SK-N-SH (cell line): ENCODE results near the gene SUMF1. TPM values are rescaled to one million over a fixed set of nuclear protein-coding genes. Genes with fewer than 3 reads are reported as not detected.
A peak's percentile ranks its signal among the peaks of the same experiment; 100 is the strongest.

Source experiments
- CTCF ChIA-PET: fragments of 300-600, 350-600 bp; formaldehyde crosslinking; extraction: SDS; loops from one replicate; lab custom pipeline; 2021; lab: Yijun Ruan, JAX
- POLR2A ChIA-PET: fragments of 350-600 bp; sonication (Branson Sonifier 250); formaldehyde crosslinking; extraction: SDS; loops from one replicate; lab custom pipeline; 2020; ENCODE audit warnings: antibody characterized with exemption, inconsistent platforms; lab: Yijun Ruan, JAX
- DNase-seq: peaks from one replicate; pipeline ENCODE4 v3.0.0; 2012
- H2AFZ ChIP-seq: fragments of 200-600 bp; sonication (generic); 2 replicates; pipeline ENCODE4 v1.8.1; 2016; ENCODE audit warnings: antibody characterized with exemption, mild to moderate bottlenecking, low read depth
- H3F3A ChIP-seq: fragments of 200-600 bp; sonication (generic); replicated peaks from 2 replicates; pipeline ENCODE3; 2016; ENCODE audit warnings: antibody characterized with exemption, mild to moderate bottlenecking; ENCODE audit not compliant: insufficient read depth
- H3K27ac ChIP-seq, 2 experiments: fragments of 200-500 bp in 1 of 2; fragments of 200-600 bp in 1 of 2; sonication (Bioruptor generic) in 1 of 2; sonication (generic), shearing (Covaris generic) in 1 of 2; 2 replicates each; pipeline versions ENCODE4 v1.5.1 to v1.6.1; 2014 to 2016; ENCODE audit warnings: low read depth in 2 of 2, inconsistent platforms in 1 of 2, low read length in 1 of 2, mild to moderate bottlenecking in 1 of 2, mixed read lengths in 1 of 2
- H3K27me3 ChIP-seq: fragments of 200-600 bp; sonication (generic), shearing (Covaris generic); 2 replicates; pipeline ENCODE4 v1.6.1; 2016; ENCODE audit warnings: mixed run types; ENCODE audit not compliant: insufficient read depth
- H3K36me3 ChIP-seq, 2 experiments: fragments of 200-500 bp in 1 of 2; fragments of 200-600 bp in 1 of 2; sonication (Bioruptor generic) in 1 of 2; sonication (generic) in 1 of 2; replicated peaks in 1 of 2; 2 replicates each; pipeline versions ENCODE3 to v1.5.1; 2014 to 2016; ENCODE audit warnings: low read length in 1 of 2, mild to moderate bottlenecking in 1 of 2; ENCODE audit not compliant: insufficient read depth in 2 of 2, control insufficient read depth in 1 of 2
- H3K4me1 ChIP-seq, 2 experiments: fragments of 200-500 bp in 1 of 2; fragments of 200-600 bp in 1 of 2; sonication (Bioruptor generic) in 1 of 2; sonication (generic), shearing (Covaris generic) in 1 of 2; 2 replicates each; pipeline versions ENCODE4 v1.5.1 to v1.6.1; 2014 to 2016; ENCODE audit warnings: low read depth in 1 of 2, low read length in 1 of 2, mixed run types in 1 of 2; ENCODE audit not compliant: insufficient read depth in 2 of 2, control insufficient read depth in 1 of 2
- H3K4me2 ChIP-seq: fragments of 200-600 bp; sonication (generic), shearing (Covaris generic); 2 replicates; pipeline ENCODE4 v1.6.1; 2017; ENCODE audit warnings: mixed run types
- H3K4me3 ChIP-seq, 2 experiments: fragments of 200-500 bp in 1 of 2; fragments of 200-600 bp in 1 of 2; sonication (Bioruptor generic) in 1 of 2; sonication (generic), shearing (Covaris generic) in 1 of 2; 2 replicates each; pipeline versions ENCODE4 v1.5.1 to v1.8.1; 2014 to 2016; ENCODE audit warnings: low read depth in 2 of 2, inconsistent platforms in 1 of 2, low read length in 1 of 2, mild to moderate bottlenecking in 1 of 2, mixed read lengths in 1 of 2, moderate library complexity in 1 of 2
- H3K79me2 ChIP-seq: fragments of 200-600 bp; sonication (generic); 2 replicates; pipeline ENCODE4 v1.8.1; 2017; ENCODE audit warnings: mild to moderate bottlenecking; ENCODE audit not compliant: insufficient read depth
- H3K9ac ChIP-seq: fragments of 200-600 bp; sonication (generic); 2 replicates; pipeline ENCODE4 v1.6.1; 2017; ENCODE audit warnings: mixed run types
- H3K9me2 ChIP-seq: fragments of 200-600 bp; sonication (generic); 2 replicates; pipeline ENCODE4 v1.6.1; 2017; ENCODE audit warnings: mixed run types
- H3K9me3 ChIP-seq: fragments of 200-600 bp; sonication (generic); 2 replicates; pipeline ENCODE4 v1.6.1; 2017; ENCODE audit warnings: mixed run types, mild to moderate bottlenecking, moderate library complexity
- H4K20me1 ChIP-seq: fragments of 200-600 bp; sonication (generic); 2 replicates; pipeline ENCODE4 v1.6.1; 2017; ENCODE audit warnings: mild to moderate bottlenecking, mixed run types; ENCODE audit not compliant: insufficient read depth
- EP300 ChIP-seq, 2 experiments: IDR thresholded peaks; 2 replicates each; pipeline versions ENCODE4 v1.4.0 to v1.6.1; 2012; ENCODE audit warnings: borderline replicate concordance in 1 of 2, low read depth in 1 of 2, low read length in 1 of 2
- GABPA ChIP-seq: IDR thresholded peaks from 2 replicates; pipeline ENCODE4 v1.4.0; 2012; ENCODE audit warnings: low read depth, mild to moderate bottlenecking
- GATA2 ChIP-seq: sonication (generic); formaldehyde crosslinking; IDR thresholded peaks from 2 replicates; pipeline ENCODE4 v1.5.0; 2020; ENCODE audit warnings: mild to moderate bottlenecking, missing genetic modification reagents
- MEF2A ChIP-seq: IDR thresholded peaks from 2 replicates; pipeline ENCODE4 v1.4.0; 2012; ENCODE audit warnings: low read depth, borderline replicate concordance
- NRF1 ChIP-seq: IDR thresholded peaks from 2 replicates; pipeline ENCODE4 v1.6.1; 2012; ENCODE audit warnings: low read depth, mild to moderate bottlenecking, low read length
- RXRA ChIP-seq: IDR thresholded peaks from 2 replicates; pipeline ENCODE4 v1.4.0; 2012; ENCODE audit warnings: low read depth, mild to moderate bottlenecking, borderline replicate concordance
- TCF12 ChIP-seq: IDR thresholded peaks from 2 replicates; pipeline ENCODE4 v1.4.0; 2012
- WGBS: methylation state at CpG from one replicate; pipeline ENCODE4 v1.1.6; 2017; ENCODE audit warnings: low lambda C conversion rate; 5-methylcytosine and 5-hydroxymethylcytosine counted together
- polyA plus RNA-seq, 3 experiments: library from polyadenylated mRNA; depleted of rRNA; stranded (reverse); fragments of >200 nt; gene quantifications; 2 replicates each; pipeline ENCODE4 v1.2.3, GENCODE V29; 2012

Gene SUMF1
- polyA plus RNA-seq, 1 of the 3 experiments (the other 2 are of a cell fraction): 56.9 TPM

DNA sequence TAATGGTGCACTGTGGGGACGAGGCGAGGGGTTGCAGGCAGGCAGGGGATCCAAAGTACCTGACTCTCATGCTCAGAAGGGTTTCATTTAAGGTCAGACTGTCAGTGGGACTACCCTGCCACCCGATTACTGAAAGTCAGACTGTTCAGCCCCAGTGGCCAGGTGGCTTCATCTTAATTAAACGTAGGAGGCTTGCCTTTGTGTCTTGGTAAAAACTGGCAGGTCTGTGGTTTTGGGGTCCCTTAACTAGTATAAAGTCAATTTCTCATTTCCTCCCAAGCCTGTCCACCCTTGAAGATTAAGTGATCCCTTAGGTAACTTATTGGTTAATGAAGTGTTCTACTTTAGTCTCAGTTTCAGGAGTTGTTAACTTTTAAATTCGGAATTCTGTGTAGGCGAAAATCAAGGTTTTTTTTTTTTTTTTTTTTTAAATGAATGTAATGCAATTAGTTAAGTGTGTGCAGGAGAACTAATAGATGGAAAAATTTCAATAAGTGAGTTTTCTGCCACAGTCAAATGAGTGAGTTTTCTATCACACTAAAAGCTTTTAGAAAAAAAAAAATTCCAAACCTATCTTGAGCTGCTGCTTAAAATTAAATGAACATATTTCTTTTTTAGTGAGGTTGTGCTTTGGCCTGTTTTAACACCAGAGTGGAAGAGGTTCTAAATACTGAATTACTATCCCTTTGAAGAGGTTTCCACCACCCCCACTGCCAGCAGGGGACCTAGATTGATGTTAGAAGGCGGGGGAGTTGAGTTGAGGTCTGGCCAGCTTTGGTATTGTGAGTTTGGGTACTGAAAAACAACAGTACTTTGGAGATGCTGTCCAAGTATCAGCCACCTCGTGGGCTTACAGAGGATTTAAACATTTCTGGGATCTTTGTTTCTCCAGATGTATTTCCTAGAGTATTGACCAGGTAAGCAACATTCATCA is 41.2 kb upstream of the SUMF1 start:
- H3K9ac ChIP-seq: no peak overlapping the region
- H3K27me3 ChIP-seq: no peaks in the 10 kb centered on the region
- H3K79me2 ChIP-seq: no peaks in the 10 kb centered on the region
- no peaks in the 10 kb centered on the region for H3K36me3 ChIP-seq
- H4K20me1 ChIP-seq: no peaks in the 10 kb centered on the region
- no peaks in the 10 kb centered on the region for H3K9me3 ChIP-seq
- peak overlapping the region in 1 of 2 experiments; percentile 48; a peak in 1 of 4 replicates for H3K27ac ChIP-seq
- ChIA-PET CTCF (interaction anchor here (1.5 to 4.5 kb wide), 5 partner anchors 11 to 158 kb away, joined by 4 to 28 read pairs (median 11); partner anchors contain the start of gene ITPR1), POLR2A (no interaction called here)
- no peaks in the 10 kb centered on the region for H3F3A ChIP-seq
- H3K9me2 ChIP-seq: no peaks in the 10 kb centered on the region
- H3K4me2 ChIP-seq: no peak overlapping the region
- TF ChIP-seq RXRA (no peak), GABPA (no peak)
- H3K4me1 ChIP-seq: peaks cover 9 to 67% of the 10 kb centered on the region in 2 experiments; a peak in 2 of 4 replicates
- no peak for DNase-seq
- H3K4me3 ChIP-seq: no peak overlapping the region
- 88% methylated on average over 8 of the region's 8 CpGs for WGBS
- H2AFZ ChIP-seq: no peak overlapping the region

DNA sequence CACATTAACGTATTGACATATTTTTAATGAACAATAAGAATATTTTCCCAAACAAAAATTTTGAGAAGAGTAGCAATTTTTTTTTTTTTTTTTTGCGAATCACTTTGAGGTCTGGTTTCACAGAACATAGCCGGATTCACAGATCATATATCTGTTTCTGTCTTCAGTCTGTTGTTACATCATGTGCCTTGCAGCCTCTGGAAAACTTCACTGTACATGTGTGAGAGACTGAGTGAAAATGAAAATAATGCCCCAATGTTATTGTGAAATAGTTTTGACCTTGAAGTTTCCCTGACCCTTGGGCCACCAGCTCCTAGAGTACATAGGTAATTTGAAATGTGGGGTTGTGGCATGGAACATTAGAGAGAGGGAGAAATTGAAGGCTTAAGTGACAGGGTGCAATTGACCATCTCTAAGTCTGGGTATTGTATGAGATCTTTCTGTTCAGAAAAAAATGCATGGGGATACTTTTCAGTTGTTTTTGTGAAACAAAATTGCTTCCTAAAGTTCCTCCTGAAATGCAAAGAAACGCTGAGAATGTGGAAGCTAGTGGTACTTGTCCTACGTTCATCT is 40.0 kb upstream of the SUMF1 start:
- Histone ChIP-seq H3K27me3 (no peaks in the 10 kb centered on the region), H4K20me1 (no peaks in the 10 kb centered on the region), H2AFZ (no peak overlapping the region), H3K36me3 (no peaks in the 10 kb centered on the region), H3K79me2 (no peaks in the 10 kb centered on the region), H3K4me2 (no peak overlapping the region), H3F3A (no peaks in the 10 kb centered on the region), H3K4me1 (peaks cover 9 to 59% of the 10 kb centered on the region in 2 experiments; a peak in 2 of 4 replicates), H3K9me2 (no peaks in the 10 kb centered on the region), H3K4me3 (no peak overlapping the region), H3K9ac (no peak overlapping the region), H3K9me3 (no peaks in the 10 kb centered on the region), H3K27ac (peak overlapping the region in 1 of 2 experiments; percentile 89; a peak in 2 of 4 replicates)
- CTCF ChIA-PET: interaction anchor here (0.6 to 4.5 kb wide), 6 partner anchors 13 to 156 kb away, joined by 3 to 28 read pairs (median 8); partner anchors contain the start of gene ITPR1
- no peak for DNase-seq
- POLR2A ChIA-PET: interaction anchor here (6.8 kb wide), 1 partner anchor 14 kb away, joined by 49 read pairs; the partner anchor contains the start of gene ITPR1
- no peak for TF ChIP-seq NRF1
- peak in 1 of 2 experiments; percentile 65; a peak in 2 of 4 replicates for TF ChIP-seq EP300 (IDR thresholded peaks at IDR 0.05; ENCODE audit: borderline replicate concordance in 1 of 2, low read depth in 1 of 2, low read length in 1 of 2)
- WGBS: 69% methylated on average over 5 of the region's 5 CpGs

DNA sequence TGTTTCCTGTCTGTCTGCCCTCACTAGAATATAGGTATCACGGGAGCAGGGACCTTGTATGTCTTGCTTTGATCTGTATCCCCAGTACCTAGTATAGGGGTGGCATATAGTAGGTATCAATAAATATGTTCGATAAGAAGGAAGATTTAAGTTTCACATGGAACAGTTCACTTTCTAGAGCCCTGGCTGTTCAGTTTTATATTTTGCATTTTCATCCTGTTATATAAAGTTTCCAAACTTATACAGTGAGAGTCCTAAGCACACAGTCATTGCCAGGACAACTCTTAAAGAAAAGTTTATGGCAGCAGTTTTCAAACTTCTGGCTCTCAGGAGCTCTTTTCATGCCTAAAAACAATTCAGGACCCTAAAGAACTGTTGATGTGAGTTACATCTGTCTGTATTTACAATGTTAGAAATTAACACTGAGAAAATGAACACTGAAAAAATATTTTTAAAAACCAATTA is 39.5 kb upstream of the SUMF1 start:
- no peak overlapping the region for H3K4me2 ChIP-seq
- peak overlapping the region in 1 of 2 experiments; percentile 89; a peak in 2 of 4 replicates for H3K27ac ChIP-seq
- CTCF ChIA-PET: interaction anchor here (2.5 to 4.5 kb wide), 4 partner anchors 13 to 126 kb away, joined by 11 to 28 read pairs (median 14); partner anchors contain the start of gene ITPR1
- H3K9me3 ChIP-seq: no peaks in the 10 kb centered on the region
- no peak overlapping the region for H2AFZ ChIP-seq
- no peaks in the 10 kb centered on the region for H3F3A ChIP-seq
- H3K79me2 ChIP-seq: no peaks in the 10 kb centered on the region
- TF ChIP-seq TCF12 (no peak), GATA2 (CRISPR knock-in tag) (peak; percentile 56; the same call in 1 of the 2 replicates), MEF2A (no peak)
- POLR2A ChIA-PET: interaction anchor here (6.8 kb wide), 1 partner anchor 13 kb away, joined by 49 read pairs; the partner anchor contains the start of gene ITPR1
- peaks cover 9 to 57% of the 10 kb centered on the region in 2 experiments; a peak in 2 of 4 replicates for H3K4me1 ChIP-seq
- peaks cover 0 to 3% of the 10 kb centered on the region in 2 experiments for H3K36me3 ChIP-seq
- WGBS: 64% methylated on average over 2 of the region's 2 CpGs
- no peak overlapping the region for H3K9ac ChIP-seq
- no peaks in the 10 kb centered on the region for H4K20me1 ChIP-seq
- no peak overlapping the region for H3K4me3 ChIP-seq
- DNase-seq: no peak
- no peaks in the 10 kb centered on the region for H3K9me2 ChIP-seq
- no peaks in the 10 kb centered on the region for H3K27me3 ChIP-seq
